Suppressor macrophage treated with lipopolysaccharide for 4 hours (primary cell): ENCODE results near the gene PRSS23.
A peak's percentile ranks its signal among the peaks of the same experiment; 100 is the strongest.
"Not testable (repeated sequence)": the region's sequence is repeated elsewhere in the genome, so short reads cannot be mapped to it uniquely, and the experiment has no call there.

Experiments
- DNase-seq: peaks from one replicate; pipeline ENCODE4 v3.0.0-alpha.2; 2020

Gene PRSS23

GRCh38 chr11:86815726-86816125 is 15.4 kb downstream of the PRSS23 start:
- no peak for DNase-seq

- DNase-seq, result no peak
These were observed 15.9 kb downstream of the PRSS23 start for GRCh38 chr11:86816251-86816726.

- peak; percentile 74 for DNase-seq
These were observed 18.3 kb downstream of the PRSS23 start for GRCh38 chr11:86818462-86819192.

GRCh38 chr11:86824139-86824538 is 23.8 kb downstream of the PRSS23 start:
- not testable (repeated sequence) for DNase-seq

GRCh38 chr11:86834376-86834775 is 34.0 kb downstream of the PRSS23 start:
- DNase-seq, result not testable (repeated sequence)

GRCh38 chr11:86844762-86845508 is 44.6 kb downstream of the PRSS23 start:
- DNase-seq, result not testable (repeated sequence)

- DNase-seq, result no peak
These were observed 47.8 kb downstream of the PRSS23 start for GRCh38 chr11:86848132-86848531.

- no peak for DNase-seq
These were observed 49.3 kb downstream of the PRSS23 start for GRCh38 chr11:86849679-86850078.
